COLO668 (cell line): ENCODE data around the gene C5orf47.
A peak's percentile ranks its signal among the peaks of the same experiment; 100 is the strongest.

ENCODE experiments used
- DNase-seq: peaks from one replicate; lab custom pipeline; 2025; ENCODE audit not compliant: unreplicated experiment; lab: John Stamatoyannopoulos, UW

Gene C5orf47

GRCh38 chr5:173970878-173971650, 17.9 kb upstream of the C5orf47 start:
- no peak for DNase-seq

- no peak for DNase-seq
Observed at GRCh38 chr5:173971681-173972345, 17.2 kb upstream of the C5orf47 start.

GRCh38 chr5:173972607-173972924, 16.4 kb upstream of the C5orf47 start:
- DNase-seq: no peak

- DNase-seq: peak; percentile 64
Observed at GRCh38 chr5:173972925-173973615, 15.9 kb upstream of the C5orf47 start.

- peak; percentile 20 for DNase-seq
Observed at GRCh38 chr5:173973616-173973969, 15.4 kb upstream of the C5orf47 start.

GRCh38 chr5:173974688-173975239, 14.2 kb upstream of the C5orf47 start:
- no peak for DNase-seq

GRCh38 chr5:173981185-173981761, 7.7 kb upstream of the C5orf47 start:
- no peak for DNase-seq

GRCh38 chr5:173984218-173984617, 4.8 kb upstream of the C5orf47 start:
- DNase-seq: no peak

- peak; percentile 25 for DNase-seq
Observed at GRCh38 chr5:173989432-173990082, 587 bp downstream of the C5orf47 start.

- DNase-seq: no peak
Observed at GRCh38 chr5:173997331-173997730, 8.4 kb downstream of the C5orf47 start.

- no peak for DNase-seq
Observed at GRCh38 chr5:173998531-173998930, 9.6 kb downstream of the C5orf47 start.

- no peak for DNase-seq
Observed at GRCh38 chr5:174000076-174000475, 11.1 kb downstream of the C5orf47 start.

GRCh38 chr5:174003795-174004194, 14.8 kb downstream of the C5orf47 start:
- no peak for DNase-seq

- no peak for DNase-seq
Observed at GRCh38 chr5:174008922-174009321, 20.0 kb downstream of the C5orf47 start.

- no peak for DNase-seq
Observed at GRCh38 chr5:174010365-174010764, 21.4 kb downstream of the C5orf47 start.

GRCh38 chr5:174011441-174011840, 22.5 kb downstream of the C5orf47 start:
- no peak for DNase-seq

GRCh38 chr5:174020069-174020927, 31.3 kb downstream of the C5orf47 start:
- DNase-seq: peak; percentile 38

- no peak for DNase-seq
Observed at GRCh38 chr5:174020928-174021304, 31.9 kb downstream of the C5orf47 start.

- DNase-seq: no peak
Observed at GRCh38 chr5:174022384-174023095, 33.6 kb downstream of the C5orf47 start.
